OCI-LY7 (cell line): ENCODE results near the gene IER5. TPM values are rescaled to one million over a fixed set of nuclear protein-coding genes. Genes with fewer than 3 reads are reported as not detected.
A peak's percentile ranks its signal among the peaks of the same experiment; 100 is the strongest.

Experiments
- BruUV-seq: library from RNA; stranded (reverse); fragments of 400-500 nt; replicated peaks from 2 replicates; lab custom pipeline; 2021; lab: Mats Ljungman, UMichigan
- CTCF ChIA-PET: fragments of 300-600 bp; sonication (Branson Sonifier 250); formaldehyde crosslinking; loops from one replicate; lab custom pipeline; 2022; ENCODE audit warnings: antibody characterized with exemption; ENCODE audit not compliant: unreplicated experiment; lab: Charles Lee
- POLR2A ChIA-PET: fragments of 300-600 bp; sonication (Branson Sonifier 250); formaldehyde crosslinking; loops from one replicate; lab custom pipeline; 2022; ENCODE audit warnings: antibody characterized with exemption; lab: Charles Lee
- DNase-seq: peaks from one replicate; pipeline ENCODE4 v3.0.0-alpha.2; 2015; ENCODE audit warnings: low spot score
- H2AFZ ChIP-seq: fragments of 200-600 bp; sonication (generic), shearing (Covaris generic); 2 replicates; pipeline ENCODE4 v1.6.1; 2014; ENCODE audit warnings: mild to moderate bottlenecking, antibody characterized with exemption, low read length, moderate library complexity
- H3K27ac ChIP-seq: fragments of 200-600 bp; sonication (generic); 2 replicates; pipeline ENCODE4 v1.5.1; 2014; ENCODE audit warnings: mixed run types, low read depth, mild to moderate bottlenecking, moderate library complexity, low read length, inconsistent platforms; ENCODE audit not compliant: poor library complexity, severe bottlenecking
- H3K36me3 ChIP-seq: fragments of 200-600 bp; sonication (generic); 2 replicates; pipeline ENCODE4 v1.6.1; 2014; ENCODE audit warnings: mild to moderate bottlenecking, antibody characterized with exemption, low read length, moderate library complexity, mixed read lengths; ENCODE audit not compliant: insufficient read depth
- H3K4me1 ChIP-seq: fragments of 200-600 bp; sonication (generic); 2 replicates; pipeline ENCODE4 v1.5.1; 2014; ENCODE audit warnings: mild to moderate bottlenecking, low read length; ENCODE audit not compliant: insufficient read depth, poor library complexity, severe bottlenecking
- H3K4me2 ChIP-seq: fragments of 200-600 bp; sonication (generic); 2 replicates; pipeline ENCODE4 v1.6.1; 2014; ENCODE audit warnings: mild to moderate bottlenecking, low read length
- H3K4me3 ChIP-seq: fragments of 200-600 bp; sonication (generic); 2 replicates; pipeline ENCODE4 v1.5.1; 2014; ENCODE audit warnings: mild to moderate bottlenecking, low read depth, low read length; ENCODE audit not compliant: poor library complexity, severe bottlenecking
- H3K79me2 ChIP-seq: fragments of 200-600 bp; sonication (generic); 2 replicates; pipeline ENCODE4 v1.6.1; 2016; ENCODE audit warnings: low read depth, mild to moderate bottlenecking, low read length, moderate library complexity, mixed read lengths; ENCODE audit not compliant: insufficient read depth
- H3K9me2 ChIP-seq: fragments of 200-600 bp; sonication (generic); 2 replicates; pipeline ENCODE4 v1.6.1; 2016; ENCODE audit warnings: mild to moderate bottlenecking, low read length, mixed read lengths; ENCODE audit not compliant: insufficient read depth
- H3K9me3 ChIP-seq: fragments of 200-600 bp; sonication (generic); 2 replicates; pipeline ENCODE4 v1.6.1; 2014; ENCODE audit warnings: mild to moderate bottlenecking, mixed run types, low read length, mixed read lengths
- H4K20me1 ChIP-seq: fragments of 200-600 bp; sonication (generic); 2 replicates; pipeline ENCODE4 v1.6.1; 2014; ENCODE audit warnings: mild to moderate bottlenecking, antibody characterized with exemption, low read length, moderate library complexity, mixed read lengths; ENCODE audit not compliant: insufficient read depth
- EZH2phosphoT487 ChIP-seq: fragments of 200-600 bp; sonication (generic); IDR thresholded peaks from 2 replicates; pipeline ENCODE4 v1.6.1; 2018; ENCODE audit warnings: low read depth, borderline replicate concordance, mild to moderate bottlenecking, mixed run types, antibody characterized with exemption, low read length, moderate library complexity, mixed read lengths
- intact Hi-C: fragments of 100-400 bp; cut with micrococcal nuclease; formaldehyde crosslinking; loops from one replicate; pipeline ENCODE4 v1.10.0; 2022; ENCODE audit not compliant: unreplicated experiment
- total RNA-seq, 2 experiments: library from RNA; depleted of rRNA in 1 of 2; stranded (reverse); fragments of >200 nt in 1 of 2; shearing (Covaris generic) in 1 of 2; gene quantifications; 2 replicates each; pipeline ENCODE4 v1.2.3, GENCODE V29; 2014 to 2022
- TF ChIP-seq, protein P1 (sequence below): fragments of 200-600 bp; sonication (generic); conservative IDR thresholded peaks from 2 replicates; pipeline ENCODE4 v1.5.1; 2014; ENCODE audit warnings: mild to moderate bottlenecking, antibody characterized with exemption, low read length, moderate library complexity, mixed read lengths

Gene IER5
- total RNA-seq, 2 experiments from 2014 or later, result 7.2 to 14.3 TPM

DNA sequence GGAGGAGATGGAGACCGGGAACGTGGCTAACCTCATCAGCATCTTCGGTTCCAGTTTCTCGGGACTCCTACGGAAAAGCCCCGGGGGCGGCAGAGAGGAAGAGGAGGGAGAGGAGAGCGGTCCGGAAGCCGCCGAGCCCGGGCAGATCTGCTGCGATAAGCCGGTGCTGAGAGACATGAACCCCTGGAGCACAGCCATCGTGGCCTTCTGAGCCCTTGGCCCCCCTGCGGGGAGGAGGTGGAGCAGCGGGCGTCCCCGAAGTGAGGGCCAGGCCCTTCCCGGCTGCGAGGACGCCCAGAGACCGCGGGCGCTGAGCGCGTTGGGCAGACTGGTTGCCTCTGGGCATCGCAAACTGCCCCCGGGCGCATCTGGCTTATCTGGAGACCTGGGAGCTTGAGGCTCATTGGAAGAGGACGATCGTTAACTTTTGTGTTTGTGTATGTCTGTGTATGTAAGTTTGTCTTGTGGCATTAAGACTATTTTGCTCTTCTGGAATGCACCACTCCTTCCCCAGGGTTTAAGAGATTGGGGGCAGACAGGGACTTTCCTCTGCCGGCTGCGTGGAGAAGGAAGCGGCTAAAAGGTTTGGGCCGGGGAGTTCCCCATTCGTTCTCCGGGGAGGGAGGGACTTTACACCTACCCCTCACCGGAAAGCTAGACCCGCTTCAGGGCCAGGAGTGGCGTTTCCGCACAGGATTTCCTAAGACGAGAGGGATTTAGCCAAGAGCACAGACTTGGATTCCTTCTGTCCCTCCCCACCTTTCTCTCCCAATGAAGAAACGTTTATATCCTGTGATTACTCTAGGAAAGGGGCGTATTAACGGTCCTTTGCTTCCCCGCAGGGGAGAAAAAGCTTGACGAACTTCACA, 1.4 kb downstream of the IER5 start:
- no peak for TF ChIP-seq EZH2phosphoT487
- TF ChIP-seq, protein P1, sequence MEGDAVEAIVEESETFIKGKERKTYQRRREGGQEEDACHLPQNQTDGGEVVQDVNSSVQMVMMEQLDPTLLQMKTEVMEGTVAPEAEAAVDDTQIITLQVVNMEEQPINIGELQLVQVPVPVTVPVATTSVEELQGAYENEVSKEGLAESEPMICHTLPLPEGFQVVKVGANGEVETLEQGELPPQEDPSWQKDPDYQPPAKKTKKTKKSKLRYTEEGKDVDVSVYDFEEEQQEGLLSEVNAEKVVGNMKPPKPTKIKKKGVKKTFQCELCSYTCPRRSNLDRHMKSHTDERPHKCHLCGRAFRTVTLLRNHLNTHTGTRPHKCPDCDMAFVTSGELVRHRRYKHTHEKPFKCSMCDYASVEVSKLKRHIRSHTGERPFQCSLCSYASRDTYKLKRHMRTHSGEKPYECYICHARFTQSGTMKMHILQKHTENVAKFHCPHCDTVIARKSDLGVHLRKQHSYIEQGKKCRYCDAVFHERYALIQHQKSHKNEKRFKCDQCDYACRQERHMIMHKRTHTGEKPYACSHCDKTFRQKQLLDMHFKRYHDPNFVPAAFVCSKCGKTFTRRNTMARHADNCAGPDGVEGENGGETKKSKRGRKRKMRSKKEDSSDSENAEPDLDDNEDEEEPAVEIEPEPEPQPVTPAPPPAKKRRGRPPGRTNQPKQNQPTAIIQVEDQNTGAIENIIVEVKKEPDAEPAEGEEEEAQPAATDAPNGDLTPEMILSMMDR, result peak; percentile 1; the same call in 1 of the 2 replicates
- no peaks in the 10 kb centered on the region for H3K9me2 ChIP-seq
- peak overlapping the region; percentile 75 for H3K27ac ChIP-seq
- DNase-seq, result peak; percentile 71
- H3K4me1 ChIP-seq, result peaks cover 27% of the 10 kb centered on the region
- intact Hi-C loops, result loop anchor here (1.0 to 5.0 kb wide), 4 partner anchors 15 to 67 kb away; partner anchors contain the start of gene STX6
- BruUV-seq, result TSS peak; percentile 67
- H3K9me3 ChIP-seq, result no peaks in the 10 kb centered on the region
- peak overlapping the region; percentile 81 for H3K4me3 ChIP-seq
- ChIA-PET POLR2A (interaction anchor here (0.5 to 1.9 kb wide), 15 partner anchors 9 to 303 kb away, joined by 3 to 13 read pairs (median 4); no protein-coding TSS in a partner anchor), CTCF (interaction anchor here (1.3 kb wide), 1 partner anchor 15 kb away, joined by 3 read pairs; no protein-coding TSS in a partner anchor)
- peaks cover 24% of the 10 kb centered on the region for H4K20me1 ChIP-seq
- peak overlapping the region; percentile 97 for H3K4me2 ChIP-seq
- peaks cover 4% of the 10 kb centered on the region; the same call in 1 of the 2 replicates for H3K36me3 ChIP-seq
- peak overlapping the region; percentile 44; the same call in 1 of the 2 replicates for H2AFZ ChIP-seq
- H3K79me2 ChIP-seq, result peaks cover 23% of the 10 kb centered on the region; the same call in 1 of the 2 replicates

DNA sequence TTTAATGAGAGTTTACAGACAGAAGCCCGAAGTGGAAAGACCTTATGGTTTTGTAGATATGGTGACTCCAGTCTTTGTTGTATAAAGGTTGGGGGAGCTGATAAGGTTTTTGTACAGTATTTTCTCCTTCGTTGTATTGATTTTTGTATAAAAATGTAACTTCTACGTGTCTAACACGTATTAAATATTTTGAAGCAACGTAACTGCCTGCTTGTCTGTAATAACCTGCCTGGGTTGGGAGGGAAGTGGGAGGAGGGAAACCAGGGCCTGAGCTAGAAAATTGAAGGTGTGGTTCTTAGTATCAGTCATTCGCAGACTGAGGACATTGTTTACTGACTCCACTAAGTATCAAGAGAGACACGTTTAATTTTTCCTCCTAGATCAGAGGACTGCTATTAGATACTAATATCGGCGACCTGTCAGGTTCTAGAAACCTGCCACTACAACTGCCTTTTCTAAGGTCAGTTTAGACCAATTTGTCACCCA, 2.2 kb downstream of the IER5 start:
- intact Hi-C loops, result loop anchor here (1.0 kb wide), 1 partner anchor 15 kb away; no protein-coding TSS in a partner anchor
- Histone ChIP-seq H3K4me2 (peak overlapping the region; percentile 97), H3K79me2 (peaks cover 23% of the 10 kb centered on the region; the same call in 1 of the 2 replicates), H3K36me3 (peaks cover 4% of the 10 kb centered on the region; the same call in 1 of the 2 replicates), H3K4me1 (peaks cover 27% of the 10 kb centered on the region), H4K20me1 (peaks cover 24% of the 10 kb centered on the region), H3K4me3 (peak overlapping the region; percentile 81), H3K27ac (no peak overlapping the region), H2AFZ (no peak overlapping the region), H3K9me3 (no peaks in the 10 kb centered on the region), H3K9me2 (no peaks in the 10 kb centered on the region)
- TF ChIP-seq, protein P1, result no peak
- TF ChIP-seq EZH2phosphoT487, result no peak
- POLR2A ChIA-PET, result interaction anchor here (0.5 to 1.9 kb wide), 16 partner anchors 8 to 304 kb away, joined by 3 to 13 read pairs (median 4); no protein-coding TSS in a partner anchor
- no TSS peak for BruUV-seq
- CTCF ChIA-PET, result interaction anchor here (1.3 kb wide), 1 partner anchor 14 kb away, joined by 3 read pairs; no protein-coding TSS in a partner anchor
- peak; percentile 18 for DNase-seq
